C4-2B (cell line): Measurements from ENCODE around the gene TPMT.
"Not testable (repeated sequence)": the region's sequence is repeated elsewhere in the genome, so short reads cannot be mapped to it uniquely, and the experiment has no call there.

ENCODE experiments used
- H3K27ac ChIP-seq: fragments of 450-650 bp; 2 replicates; pipeline ENCODE4 v1.5.1; 2017
- CTCF ChIP-seq: fragments of 450-650 bp; conservative IDR thresholded peaks from 2 replicates; pipeline ENCODE4 v1.5.1; 2017; ENCODE audit warnings: mild to moderate bottlenecking
- ZFX ChIP-seq: fragments of 450-650 bp; IDR thresholded peaks from 2 replicates; pipeline ENCODE4 v1.6.1; 2017

The TPMT gene

GRCh38 chr6:18185624-18186023 lies 30.7 kb upstream of the TPMT start:
- TF ChIP-seq ZFX (no peak), CTCF (no peak)
- H3K27ac ChIP-seq, result peak overlapping the region; percentile 64; the same call in 1 of the 2 replicates

- TF ChIP-seq CTCF, result no peak
- TF ChIP-seq ZFX, result no peak
- no peak overlapping the region for H3K27ac ChIP-seq
Observed at GRCh38 chr6:18183766-18184165, 28.9 kb upstream of the TPMT start.

DNA sequence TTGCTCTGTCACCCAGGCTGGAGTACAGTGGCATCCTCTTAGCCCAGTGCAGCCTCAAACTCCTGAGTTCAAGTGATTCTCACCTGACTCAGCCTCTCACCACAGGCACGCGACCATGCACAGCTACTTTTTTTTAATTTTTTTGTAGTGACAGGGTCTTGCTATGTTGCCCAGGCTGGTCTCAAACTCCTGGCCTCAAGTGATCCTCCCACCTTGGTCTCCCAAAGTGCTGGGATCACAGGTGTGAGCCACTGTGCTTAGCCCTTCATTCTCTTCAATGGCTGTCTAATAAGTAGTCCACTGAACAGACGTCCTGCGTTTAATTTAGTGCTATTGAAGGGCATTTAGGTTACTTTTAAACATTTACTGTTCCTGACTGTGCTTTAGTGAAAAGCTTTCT lies 27.7 kb upstream of the TPMT start:
- TF ChIP-seq ZFX, result no peak
- no peak for TF ChIP-seq CTCF
- H3K27ac ChIP-seq, result no peak overlapping the region

- no peak overlapping the region for H3K27ac ChIP-seq
- no peak for TF ChIP-seq CTCF
- TF ChIP-seq ZFX, result no peak
Observed at GRCh38 chr6:18179770-18180356, 25.0 kb upstream of the TPMT start.

GRCh38 chr6:18178960-18179615 lies 24.2 kb upstream of the TPMT start:
- H3K27ac ChIP-seq, result no peak overlapping the region
- TF ChIP-seq CTCF (no peak), ZFX (no peak)

DNA sequence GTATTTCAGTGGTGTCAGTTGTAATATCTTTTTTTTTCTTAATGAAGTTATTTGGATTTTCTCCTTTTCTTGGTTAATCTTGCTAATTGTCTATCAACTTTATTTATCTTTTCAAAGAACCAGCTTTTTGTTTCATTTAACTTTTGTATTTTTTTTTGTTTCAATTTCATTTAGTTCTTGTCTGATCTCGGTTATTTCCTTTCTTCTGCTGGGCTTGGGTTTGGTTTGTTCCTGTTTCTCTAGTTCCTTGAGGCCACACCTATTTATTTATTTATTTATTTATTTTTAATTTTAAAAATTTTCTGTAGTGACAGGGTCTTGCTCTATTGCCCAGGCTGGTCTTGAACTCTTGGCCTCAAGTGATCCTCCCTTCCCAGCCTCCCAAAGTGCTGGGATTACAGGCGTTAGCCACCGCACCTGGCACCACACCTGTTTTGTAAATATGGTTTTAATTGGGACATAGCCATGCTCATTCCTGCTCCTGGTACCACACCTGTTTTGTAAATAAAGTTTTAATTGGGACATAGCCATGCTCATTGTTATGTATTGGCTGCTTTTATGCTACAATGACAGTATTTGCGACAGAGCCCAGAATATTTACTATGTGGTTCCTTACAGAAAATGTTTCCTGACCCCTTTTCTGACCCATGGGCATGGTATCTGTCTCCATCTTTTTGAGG lies 22.5 kb upstream of the TPMT start:
- TF ChIP-seq CTCF (no peak), ZFX (no peak)
- no peak overlapping the region for H3K27ac ChIP-seq

DNA sequence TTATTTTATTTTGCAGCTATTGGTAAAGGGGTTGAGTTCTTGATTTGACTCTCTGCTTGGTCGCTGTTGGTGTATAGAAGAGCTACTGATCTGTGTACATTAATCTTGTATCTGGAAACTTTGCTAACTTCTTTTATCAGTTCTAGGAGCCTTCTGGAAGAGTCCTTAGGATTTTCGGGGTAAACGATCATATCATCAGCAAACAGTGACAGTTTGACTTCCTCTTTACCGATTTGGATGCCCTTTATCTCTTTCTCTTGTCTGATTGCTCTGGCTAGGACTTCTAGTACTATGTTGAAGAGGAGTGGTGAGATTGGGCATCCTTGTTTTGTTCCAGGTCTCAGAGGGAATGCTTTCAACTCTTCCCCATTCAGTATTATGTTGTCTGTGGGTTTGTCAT lies 21.3 kb upstream of the TPMT start:
- H3K27ac ChIP-seq, result not testable (repeated sequence)

- no peak for TF ChIP-seq ZFX
- H3K27ac ChIP-seq, result no peak overlapping the region
Observed at GRCh38 chr6:18171871-18172270, 17.0 kb upstream of the TPMT start.
